ENCODE data around the gene ARHGAP42.
"Not testable (repeated sequence)": the region's sequence is repeated elsewhere in the genome, so short reads cannot be mapped to it uniquely, and the experiment has no call there.

ARHGAP42 gene

DNA sequence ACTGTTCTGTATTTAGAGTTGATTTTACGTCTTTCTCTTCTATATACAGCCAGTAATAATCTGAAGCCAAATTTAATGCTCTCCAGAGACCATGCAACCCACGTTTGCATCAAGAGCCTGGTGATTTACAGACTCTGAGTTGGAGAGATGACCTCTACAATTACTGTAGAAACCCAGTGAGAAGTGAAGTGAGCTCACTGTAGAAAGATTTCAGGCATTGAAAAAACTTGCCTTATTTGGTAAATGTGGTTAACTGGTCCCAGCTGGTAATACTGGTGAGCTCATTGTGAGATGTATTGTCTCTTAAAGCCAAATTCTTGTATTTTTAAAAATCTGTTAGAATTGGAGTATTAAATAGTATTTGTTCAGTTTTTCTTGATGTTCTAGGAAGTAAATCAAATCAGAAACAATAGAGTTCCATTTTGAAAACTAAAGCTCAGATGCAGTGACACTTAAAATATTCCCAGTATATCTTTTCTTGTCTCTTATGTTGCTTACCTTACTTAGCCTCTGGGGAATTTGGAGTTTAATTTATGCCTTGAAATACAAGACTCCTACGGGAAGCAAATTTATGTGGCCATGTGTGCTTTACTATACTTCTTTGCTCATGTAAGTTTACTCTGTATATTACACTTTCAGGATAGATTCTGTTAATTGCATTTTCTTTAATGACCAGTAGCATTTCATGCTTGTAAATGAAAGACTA, 189.9 kb downstream of the ARHGAP42 start:
- DNase-seq, result no peak

DNA sequence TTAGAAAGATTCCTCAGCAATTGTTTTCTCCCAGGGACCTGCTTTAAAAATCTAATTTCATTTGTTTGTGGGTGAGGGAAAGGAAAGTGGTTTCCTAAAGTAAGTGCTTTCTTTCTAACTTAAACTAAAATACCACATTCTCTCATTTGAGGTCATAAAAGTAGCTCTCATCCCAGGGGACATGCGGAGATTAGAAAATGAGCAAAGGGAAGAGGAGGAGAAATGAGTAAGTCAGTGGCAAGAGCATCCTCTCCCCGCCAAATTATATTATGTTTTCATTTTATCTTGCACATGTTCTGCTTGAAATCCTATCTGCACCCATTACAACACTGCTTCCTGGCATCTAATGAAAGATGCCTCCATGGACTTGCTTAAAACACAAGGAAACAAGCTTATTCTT, 191.4 kb downstream of the ARHGAP42 start:
- no peak for DNase-seq

DNA sequence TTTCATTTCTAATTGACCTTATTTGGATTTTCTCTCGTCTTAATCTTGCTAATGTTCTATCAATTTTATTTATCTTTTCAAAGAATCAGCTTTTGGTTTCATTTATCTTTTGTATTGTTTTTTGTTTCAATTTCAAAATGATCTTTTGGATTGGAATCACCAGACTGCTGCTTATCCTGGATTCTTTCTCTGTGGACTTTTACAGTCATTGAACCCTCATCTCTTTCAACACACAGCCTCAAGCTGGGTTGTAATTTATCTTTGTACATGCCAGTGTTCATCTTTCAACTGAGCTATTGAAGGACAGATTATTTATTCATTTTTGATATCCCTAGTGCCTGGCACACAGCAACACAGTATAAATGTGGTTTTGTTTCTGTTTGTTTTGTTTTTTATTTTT, 195.9 kb downstream of the ARHGAP42 start:
- no peak for DNase-seq

DNA sequence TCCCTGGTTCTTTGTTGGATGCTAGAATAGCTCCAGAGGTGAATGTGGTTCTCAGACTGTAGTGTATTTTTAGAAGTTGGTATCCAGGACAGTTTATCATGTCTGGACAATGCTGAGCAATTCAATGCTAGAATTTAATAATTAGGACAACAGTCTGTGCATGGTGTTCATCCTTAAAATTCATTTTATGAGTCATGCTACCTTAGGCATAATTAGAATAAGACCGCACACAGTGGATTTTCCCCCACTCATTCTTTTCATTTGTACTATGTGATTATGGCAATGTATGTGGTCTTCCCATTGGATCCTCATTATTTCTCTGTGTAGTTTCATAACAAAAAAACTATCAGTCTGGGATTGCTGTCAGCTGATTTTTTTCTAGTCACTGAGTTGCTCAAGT, 196.7 kb downstream of the ARHGAP42 start:
- no peak for DNase-seq

DNA sequence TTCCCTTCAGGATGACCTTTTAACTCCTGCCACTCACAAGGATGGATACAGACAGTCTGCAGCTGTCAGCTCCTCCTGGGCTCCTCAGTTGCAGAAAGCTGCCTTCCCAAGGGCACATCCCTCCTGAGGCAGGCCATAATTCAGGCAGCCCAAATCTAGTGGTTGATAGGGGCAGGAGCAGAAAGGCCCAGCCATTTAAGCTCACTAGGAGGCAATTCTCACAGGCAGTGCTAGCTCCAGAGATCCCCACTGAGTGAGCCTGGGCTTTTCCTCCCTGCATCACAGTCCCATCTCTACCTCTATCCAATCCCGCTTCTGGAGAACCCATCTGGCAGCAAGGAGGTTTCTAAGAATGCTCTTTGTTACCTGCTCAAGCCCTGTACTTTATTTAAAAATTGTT, 200.6 kb downstream of the ARHGAP42 start:
- DNase-seq, result no peak

DNA sequence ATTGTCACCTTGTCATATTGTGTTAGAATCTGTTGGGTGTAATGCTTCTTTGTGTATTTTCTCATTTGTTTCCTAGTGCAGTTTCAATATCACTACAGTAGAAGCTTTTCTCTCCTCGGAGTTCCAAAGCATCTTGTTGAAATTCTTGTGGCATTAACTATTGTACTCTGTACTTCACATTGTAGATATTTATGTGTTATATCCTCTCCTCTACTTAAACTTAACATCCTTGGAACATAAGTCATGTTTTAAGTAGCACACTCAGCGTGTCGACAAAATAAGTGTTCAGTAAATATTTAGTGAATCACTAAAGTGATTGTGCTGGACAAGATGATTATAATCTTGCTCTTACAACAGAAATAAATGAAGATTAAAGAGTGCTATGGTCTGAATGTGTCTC, 201.7 kb downstream of the ARHGAP42 start:
- DNase-seq, result no peak

DNA sequence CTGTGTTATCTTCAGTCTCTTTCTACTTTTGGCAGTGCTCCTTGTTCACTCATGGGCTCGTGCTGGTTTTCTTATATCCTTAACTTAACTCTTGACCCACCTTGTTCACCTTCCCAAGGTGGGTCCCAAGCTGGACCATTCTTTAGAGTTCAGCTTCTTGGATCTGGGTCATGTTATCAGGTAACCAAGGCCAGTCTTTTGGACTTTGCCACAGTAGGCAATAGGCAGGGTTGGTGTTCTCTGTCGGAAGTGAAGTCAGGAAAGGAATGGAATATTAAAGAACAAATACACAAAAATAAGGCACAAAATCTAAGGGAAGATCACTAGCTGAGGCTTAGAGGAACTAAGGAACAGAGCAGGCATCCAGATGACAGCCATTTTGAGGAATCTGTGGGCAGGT, 202.7 kb downstream of the ARHGAP42 start:
- no peak for DNase-seq

DNA sequence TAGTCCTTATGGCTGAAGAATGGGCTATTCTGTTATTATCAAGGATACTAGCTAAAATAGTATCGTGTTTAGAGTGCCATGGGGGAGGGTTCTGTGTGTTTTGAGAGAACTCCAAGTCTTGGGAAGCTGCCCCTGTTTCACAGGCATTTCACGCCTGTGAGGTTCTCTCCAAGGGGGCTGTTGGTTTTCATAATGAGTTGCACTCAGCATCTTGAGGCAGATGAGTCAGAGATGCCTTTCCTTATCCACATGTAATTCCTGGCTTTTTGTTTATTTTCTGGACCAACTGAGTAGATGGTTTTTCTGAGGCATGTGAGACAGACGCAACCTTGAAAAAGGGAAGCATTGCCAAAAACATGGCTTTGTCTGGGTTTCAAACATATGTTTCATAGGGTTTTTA, 203.7 kb downstream of the ARHGAP42 start:
- DNase-seq, result no peak

DNA sequence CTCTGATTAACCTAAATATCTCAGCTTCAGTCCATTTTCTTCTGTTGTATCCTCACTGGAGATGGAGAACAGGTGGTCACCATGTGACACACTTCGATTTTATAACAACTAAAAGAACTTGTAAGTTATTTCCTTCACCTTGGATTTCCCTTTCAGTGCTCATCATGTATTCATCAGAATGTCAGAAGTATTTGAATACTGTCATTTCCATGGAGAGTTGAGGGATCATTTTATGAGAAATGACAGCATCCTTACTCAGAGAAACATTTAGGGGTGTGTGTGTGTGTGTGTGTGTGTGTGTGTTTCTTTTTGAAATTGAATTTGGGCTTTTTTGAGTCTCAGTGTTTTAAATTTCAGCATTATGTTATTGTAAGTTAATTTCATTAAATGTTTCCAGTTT, 205.8 kb downstream of the ARHGAP42 start:
- no peak for DNase-seq

DNA sequence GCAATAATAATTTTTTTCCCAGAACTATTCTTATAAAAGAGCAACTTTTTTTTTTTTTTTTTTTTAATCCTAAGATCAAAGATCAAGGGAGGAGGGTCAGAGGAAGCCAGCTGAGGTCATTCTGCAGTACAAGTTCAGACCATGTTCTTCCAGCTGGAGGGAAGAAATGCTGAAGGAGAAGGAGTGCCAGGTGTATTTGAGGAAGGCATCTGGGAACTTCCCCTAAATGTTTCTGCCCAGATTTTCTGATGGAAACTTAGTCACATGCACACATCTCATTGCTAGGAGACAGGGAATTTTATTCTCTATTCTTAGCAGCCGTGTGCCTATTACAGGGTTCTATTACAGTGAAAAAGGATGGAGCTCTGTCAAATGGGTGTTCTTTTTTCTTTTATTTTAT, 208.4 kb downstream of the ARHGAP42 start:
- no peak for DNase-seq

DNA sequence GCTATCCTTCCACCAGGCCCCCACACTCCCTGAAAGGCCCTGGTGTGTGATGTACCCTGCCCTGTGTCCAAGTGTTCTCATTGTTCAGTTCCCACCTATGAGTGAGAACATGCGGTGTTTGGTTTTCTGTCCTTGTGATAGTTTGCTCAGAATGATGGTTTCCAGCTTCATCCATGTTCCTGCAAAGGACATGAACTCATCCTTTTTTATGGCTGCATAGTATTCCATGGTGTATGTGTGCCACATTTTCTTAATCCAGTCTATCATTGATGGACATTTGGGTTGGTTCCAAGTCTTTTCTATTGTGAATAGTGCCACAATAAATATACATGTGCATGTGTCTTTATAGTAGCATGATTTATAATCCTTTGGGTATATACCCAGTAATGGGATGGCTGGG, 208.9 kb downstream of the ARHGAP42 start:
- DNase-seq, result not testable (repeated sequence)

DNA sequence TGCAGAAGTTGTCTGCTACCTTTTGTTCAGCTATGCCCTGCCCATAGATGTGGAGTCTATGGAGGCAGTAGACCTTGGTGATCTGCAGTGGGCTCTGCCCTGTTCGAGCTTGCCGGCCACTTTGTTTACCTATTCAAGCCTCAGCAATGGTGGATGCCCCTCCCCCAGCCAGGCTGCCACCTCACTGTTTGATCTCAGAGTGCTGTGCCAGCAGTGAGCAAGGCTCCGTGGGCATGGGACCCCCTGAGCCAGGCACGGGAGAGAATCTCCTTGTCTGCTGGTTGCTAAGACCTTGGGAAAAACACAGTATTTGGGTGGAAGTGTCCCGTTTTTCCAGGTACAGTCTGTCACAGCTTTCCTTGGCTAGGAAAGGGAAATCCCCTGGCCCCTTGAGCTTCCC, 214.4 kb downstream of the ARHGAP42 start:
- DNase-seq, result not testable (repeated sequence)

DNA sequence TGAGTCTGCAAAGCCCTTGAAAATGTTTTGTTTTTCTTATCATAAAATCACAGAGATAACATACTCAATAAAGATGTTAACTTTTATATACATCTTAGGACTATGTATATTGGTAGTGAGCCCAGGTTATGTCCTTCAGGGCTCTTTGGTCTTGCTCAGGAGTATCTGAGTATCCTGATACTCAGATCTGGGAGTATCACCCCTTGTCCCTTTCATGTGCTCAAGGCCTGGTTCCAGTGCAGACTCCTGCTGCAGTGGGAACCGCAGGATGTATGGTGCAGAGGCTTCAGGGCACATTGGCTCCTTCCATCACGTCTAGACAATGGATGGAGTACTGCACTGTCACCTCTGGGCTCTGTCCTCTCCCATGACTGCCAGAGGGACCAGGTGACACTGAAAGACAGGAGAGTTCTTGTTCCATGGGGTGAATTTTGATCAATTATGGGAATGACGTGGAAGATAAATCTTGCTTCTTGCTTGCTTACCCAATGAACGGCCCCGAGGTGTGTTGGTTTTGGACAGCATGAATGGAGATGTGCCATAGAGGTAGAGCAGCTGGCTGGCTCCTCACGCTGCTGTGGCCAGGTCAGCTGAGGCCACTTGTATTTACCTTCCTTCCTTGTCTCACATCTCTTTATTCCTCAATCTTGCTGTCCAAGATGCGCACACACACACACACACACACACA, 215.5 kb downstream of the ARHGAP42 start:
- no peak for DNase-seq

DNA sequence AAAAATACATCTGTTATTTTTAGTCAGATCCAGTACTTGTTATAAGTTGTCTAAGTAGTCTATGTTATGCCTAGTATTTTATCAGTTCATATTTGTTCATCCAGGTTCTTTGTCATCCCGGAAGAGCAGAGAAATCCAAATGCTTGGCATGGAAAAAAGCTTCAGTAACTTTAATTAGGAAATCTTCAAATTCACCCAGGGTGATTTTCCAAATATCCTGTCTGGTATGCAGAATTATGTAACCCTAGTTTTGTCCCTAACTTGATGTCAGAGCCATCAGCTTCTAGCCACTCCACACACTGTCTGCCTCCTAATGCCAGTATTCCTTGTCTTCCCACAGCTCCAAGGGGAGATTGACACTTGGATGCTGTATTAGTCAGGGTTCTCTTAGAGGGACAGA, 216.2 kb downstream of the ARHGAP42 start:
- no peak for DNase-seq

DNA sequence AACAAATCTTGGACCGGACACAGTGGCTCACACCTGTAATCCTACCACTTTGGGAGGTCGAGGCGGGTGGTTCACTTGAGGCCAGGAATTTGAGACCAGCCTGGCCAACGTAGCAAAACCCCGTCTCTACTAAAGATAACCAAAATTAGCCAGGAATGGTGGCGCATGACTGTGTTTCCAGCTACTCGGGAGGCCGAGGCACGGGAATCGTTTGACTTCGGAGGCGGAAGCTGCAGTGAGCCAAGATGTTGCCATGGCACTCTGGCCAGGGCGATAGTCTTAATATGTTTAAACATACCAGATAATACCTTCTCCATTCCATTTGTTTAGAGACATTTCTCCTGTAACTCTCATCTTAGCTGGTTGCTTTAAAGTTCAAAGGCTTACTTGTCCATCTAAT, 218.6 kb downstream of the ARHGAP42 start:
- no peak for DNase-seq

DNA sequence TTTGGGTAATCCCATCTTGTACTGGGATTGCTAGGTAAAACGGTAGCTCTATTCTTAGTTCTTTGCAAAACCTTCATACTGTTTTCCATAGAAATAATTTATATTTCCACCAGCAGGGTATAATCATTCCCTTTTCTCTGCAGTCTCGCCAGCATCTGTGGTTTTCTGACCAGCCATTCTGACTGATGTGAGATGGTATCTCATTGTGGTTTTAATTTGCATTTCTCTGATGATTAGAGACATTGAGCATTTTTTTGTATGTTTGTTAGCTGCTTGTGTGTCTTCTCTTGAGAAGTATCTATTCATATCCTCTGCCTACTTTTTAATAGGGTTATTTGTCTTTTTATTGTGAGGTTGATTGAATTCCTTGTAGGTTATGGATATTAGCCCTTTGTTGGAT, 221.7 kb downstream of the ARHGAP42 start:
- no peak for DNase-seq

DNA sequence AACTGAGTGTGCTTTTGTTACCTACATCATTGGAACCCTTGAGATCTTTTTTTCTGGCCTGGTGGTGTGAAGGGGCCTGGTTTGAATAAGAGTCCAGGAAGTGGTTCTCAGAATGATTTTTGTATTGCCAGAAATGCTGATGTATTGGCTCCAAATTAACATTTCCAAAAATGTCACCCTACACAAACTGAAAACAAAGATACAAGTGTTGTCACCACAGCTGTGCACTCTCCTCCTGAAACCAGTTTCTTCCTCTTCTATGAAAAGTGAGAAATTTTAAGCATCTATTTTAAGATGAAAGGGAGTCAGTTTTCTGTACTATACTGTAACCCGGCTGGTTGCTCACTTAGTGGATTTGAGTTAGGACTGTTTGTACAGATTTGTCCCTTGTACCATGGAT, 223.7 kb downstream of the ARHGAP42 start:
- no peak for DNase-seq

DNA sequence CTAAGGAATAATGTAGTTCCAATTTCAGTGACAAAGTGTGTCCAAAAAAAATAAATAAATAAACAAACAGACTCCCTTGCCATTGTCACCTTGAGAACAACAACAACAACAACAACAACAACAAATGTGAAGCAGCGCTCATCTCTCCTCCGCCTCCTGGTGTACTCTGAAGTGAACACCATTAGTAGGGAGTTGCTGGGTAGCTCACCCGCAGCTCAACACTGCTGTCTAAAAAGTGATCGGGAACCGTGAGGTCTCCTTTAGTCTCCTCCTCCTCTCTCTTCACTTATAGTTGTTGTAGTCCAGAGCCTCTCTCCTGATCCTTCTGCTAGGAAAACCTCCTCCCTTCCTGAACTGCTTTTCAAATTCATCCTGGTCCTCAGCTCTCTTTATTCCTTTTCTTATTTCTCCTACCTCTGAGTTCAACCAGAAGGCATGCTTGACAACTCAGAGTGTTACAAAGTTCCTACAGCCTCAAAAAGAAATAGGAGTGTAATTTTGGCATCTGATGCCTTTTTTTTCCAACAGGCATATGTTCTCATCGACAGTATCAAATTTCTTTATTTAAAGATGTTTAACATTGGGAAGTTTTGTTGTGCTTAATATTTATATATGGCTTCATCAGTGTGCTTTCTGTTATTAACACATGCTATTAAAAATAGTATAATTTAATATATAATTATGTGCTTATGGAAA, 227.5 kb downstream of the ARHGAP42 start:
- DNase-seq, result no peak

DNA sequence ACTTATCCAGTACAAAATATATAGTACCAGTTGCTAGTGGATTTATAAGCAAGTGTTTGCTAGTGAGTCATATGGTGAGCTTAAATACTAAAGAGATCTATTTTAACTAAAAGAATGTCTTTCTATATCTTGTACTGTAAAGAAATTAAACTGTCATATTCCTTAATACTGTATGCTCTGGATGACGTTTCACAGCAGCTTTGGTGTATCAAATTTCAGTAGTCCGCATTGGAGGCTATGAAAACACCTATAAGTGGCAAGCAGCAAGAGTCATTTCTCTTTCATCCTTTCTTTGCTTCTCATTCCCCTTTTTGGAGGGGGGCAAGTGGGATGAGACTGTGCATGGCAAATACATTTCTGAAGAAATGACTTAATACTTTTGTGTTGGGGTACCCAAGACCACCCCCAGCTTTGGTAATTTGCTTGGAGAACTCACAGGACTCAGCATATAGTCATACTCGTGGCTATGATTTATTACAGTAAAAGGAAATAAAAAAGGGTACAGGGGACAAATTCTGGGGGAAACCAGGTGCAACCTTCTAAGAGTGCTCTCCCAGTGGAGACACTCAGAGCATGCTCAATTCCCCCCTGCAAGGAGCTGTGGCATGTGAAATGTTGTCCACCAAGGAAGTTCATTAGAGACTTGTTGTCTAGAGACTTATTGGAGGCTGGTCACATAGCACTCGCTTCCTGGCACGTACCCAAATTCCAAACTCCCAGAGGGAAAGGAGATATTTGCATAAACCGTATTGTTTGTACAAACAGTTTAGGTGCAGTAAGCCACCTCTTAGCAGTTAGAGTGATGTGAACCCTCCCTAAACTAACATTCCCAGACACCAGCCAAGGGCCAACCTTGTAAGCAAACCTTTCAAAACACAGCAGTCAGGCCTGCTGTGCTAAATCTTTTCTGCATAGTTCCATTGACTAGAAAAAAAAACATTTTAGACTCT, 231.7 kb downstream of the ARHGAP42 start:
- DNase-seq, result no peak

DNA sequence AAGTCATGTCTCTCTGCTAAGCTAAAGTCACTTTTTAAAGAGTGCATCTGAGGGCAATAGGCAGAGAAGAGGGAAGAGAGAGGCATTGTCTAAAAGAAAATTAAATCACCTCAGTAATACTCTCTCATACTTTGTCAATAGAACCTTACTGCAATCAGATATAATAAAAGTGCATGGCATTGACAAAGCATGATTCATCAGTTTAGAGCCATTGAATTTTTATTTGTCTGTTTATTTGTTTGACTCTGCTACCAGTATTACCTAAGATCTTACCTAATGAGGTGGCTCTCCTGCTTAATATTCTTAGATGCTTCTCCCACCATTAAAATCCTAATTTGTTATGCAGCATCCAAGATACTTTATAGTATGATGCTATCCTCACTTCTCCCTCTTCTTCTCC, 233.5 kb downstream of the ARHGAP42 start:
- DNase-seq, result no peak

DNA sequence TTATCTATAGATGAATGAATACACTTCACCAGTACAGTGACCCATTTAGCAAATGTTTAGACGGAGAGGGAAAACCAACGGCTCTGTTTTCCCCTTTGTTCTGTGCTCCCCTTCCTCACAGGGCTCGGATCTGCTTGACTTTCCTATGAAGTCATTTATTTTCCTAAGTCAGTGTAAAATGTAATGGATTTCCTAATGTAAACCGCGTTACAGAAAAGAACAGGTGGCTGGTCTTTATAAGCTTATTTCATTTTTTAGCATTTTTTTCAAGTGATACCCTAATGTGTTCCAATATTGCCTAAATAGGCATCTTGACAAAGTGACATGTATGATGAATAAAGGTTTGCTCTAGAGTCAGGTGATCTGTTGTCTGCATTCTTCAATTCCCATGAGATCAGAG, 235.0 kb downstream of the ARHGAP42 start:
- no peak for DNase-seq

DNA sequence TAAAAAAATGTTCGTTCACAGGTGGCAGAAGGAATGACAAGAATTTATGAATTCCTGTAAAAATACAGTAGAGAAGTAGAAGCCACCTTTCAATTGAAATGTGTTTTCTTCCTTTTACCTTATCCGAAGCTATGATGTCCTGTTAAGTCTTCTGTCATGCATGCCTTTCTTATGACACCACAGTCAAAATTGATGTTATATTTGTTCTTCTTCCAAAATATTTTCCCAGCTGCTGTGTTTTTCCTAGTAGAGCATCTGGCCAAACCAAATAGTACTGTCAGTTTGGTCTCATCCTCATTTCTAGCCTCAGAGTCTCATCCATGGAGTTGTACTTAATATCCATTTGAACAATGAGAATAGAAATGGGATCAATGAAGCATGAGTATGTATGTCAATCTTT, 236.5 kb downstream of the ARHGAP42 start:
- DNase-seq, result no peak

DNA sequence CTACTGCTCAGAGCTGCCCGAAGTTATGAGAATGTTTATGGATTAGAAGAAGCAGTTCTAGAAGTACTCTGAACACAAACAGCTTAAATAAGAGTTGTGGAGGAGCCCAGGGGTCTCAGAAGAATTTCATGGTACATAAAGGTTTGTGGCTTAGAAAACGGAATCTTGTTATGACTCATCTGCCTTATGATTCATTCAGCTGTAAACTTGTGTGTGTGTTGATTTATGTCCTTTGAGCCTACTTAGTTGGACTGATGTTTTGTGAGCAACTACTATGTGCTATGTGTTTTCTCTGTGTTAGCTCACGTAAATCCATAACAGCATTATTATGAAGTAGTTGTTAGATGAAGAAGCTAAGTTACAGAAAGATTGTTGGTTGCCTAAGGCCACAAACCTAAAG, 238.8 kb downstream of the ARHGAP42 start:
- no peak for DNase-seq

Data from CD4-positive, alpha-beta T cell treated with Interleukin-12 subunit alpha and Interleukin-12 subunit beta, for 1 hour (primary cell).